Muscle layer of colon (tissue), 2 donors: Measurements from ENCODE around the gene ATP2A1.
"Not testable (repeated sequence)": the region's sequence is repeated elsewhere in the genome, so short reads cannot be mapped to it uniquely, and the experiment has no call there.

Experiments used
- H3K27ac ChIP-seq: one replicate; pipeline ENCODE4 v1.7.0; 2013; ENCODE audit warnings: low read depth, mild to moderate bottlenecking, low read length, moderate library complexity
- H3K27me3 ChIP-seq, 2 donors: one replicate each; pipeline ENCODE4 v1.7.0; 2013; ENCODE audit warnings: low read length in 2 of 2, mild to moderate bottlenecking in 2 of 2; ENCODE audit not compliant: insufficient read depth in 2 of 2, control insufficient read depth in 1 of 2
- H3K36me3 ChIP-seq: one replicate; pipeline ENCODE4 v1.7.0; 2013; ENCODE audit warnings: mild to moderate bottlenecking, low read length; ENCODE audit not compliant: insufficient read depth
- H3K4me1 ChIP-seq: one replicate; pipeline ENCODE4 v1.7.0; 2013; ENCODE audit warnings: mild to moderate bottlenecking, low read length; ENCODE audit not compliant: insufficient read depth
- H3K4me3 ChIP-seq, 2 donors: one replicate each; pipeline ENCODE4 v1.7.0; 2013; ENCODE audit warnings: low read length in 2 of 2, low read depth in 1 of 2, mild to moderate bottlenecking in 1 of 2, moderate library complexity in 1 of 2
- H3K9ac ChIP-seq: one replicate; pipeline ENCODE4 v1.7.0; 2013; ENCODE audit warnings: low read length
- H3K9me3 ChIP-seq: one replicate; pipeline ENCODE4 v1.7.0; 2013; ENCODE audit warnings: mild to moderate bottlenecking, low read length
- donor health status: abdominal sarcoma.
- donor health status: Adenocarcinoma of cecum.

ATP2A1 gene

DNA sequence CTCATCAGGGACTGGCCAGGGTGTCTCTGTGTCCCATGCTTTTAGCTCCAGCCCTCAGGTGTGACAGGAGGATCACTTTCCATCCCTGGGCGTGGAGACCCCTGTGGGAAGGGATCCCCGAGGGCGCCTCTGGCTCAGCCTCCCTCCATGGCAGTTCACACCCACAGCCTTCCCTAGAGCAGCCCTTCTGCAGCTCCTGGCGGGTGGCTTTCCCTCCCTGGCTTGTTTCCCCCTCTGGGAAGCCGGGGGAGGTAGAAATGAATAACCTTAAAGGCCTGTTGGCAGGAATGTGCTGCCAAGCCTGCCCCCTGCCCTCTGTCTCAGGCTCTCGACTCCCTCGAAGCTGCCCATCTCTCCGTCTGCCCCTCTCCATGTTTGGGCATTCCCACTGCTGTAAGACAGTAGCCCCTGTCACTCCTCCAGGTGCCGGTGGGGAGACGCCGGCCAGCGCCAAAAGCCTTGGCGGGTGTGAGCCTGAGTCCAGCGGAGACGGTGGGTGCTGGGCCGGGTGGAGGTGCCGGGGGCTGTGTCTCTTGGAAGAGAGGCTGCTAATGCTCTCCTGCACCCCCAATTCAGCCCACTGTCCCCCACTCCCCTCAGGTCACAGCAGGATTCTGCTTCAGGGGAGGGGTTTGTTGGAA lies 2.1 kb upstream of the ATP2A1 start:
- no peaks in the 10 kb centered on the region for H3K9me3 ChIP-seq
- peaks cover 12% of the 10 kb centered on the region for H3K36me3 ChIP-seq
- H3K27ac ChIP-seq = no peak overlapping the region
- peaks cover 0 to 12% of the 10 kb centered on the region in 2 donors for H3K27me3 ChIP-seq
- H3K4me1 ChIP-seq = peaks cover 15% of the 10 kb centered on the region
- no peak overlapping the region for H3K9ac ChIP-seq
- H3K4me3 ChIP-seq = no peak overlapping the region

DNA sequence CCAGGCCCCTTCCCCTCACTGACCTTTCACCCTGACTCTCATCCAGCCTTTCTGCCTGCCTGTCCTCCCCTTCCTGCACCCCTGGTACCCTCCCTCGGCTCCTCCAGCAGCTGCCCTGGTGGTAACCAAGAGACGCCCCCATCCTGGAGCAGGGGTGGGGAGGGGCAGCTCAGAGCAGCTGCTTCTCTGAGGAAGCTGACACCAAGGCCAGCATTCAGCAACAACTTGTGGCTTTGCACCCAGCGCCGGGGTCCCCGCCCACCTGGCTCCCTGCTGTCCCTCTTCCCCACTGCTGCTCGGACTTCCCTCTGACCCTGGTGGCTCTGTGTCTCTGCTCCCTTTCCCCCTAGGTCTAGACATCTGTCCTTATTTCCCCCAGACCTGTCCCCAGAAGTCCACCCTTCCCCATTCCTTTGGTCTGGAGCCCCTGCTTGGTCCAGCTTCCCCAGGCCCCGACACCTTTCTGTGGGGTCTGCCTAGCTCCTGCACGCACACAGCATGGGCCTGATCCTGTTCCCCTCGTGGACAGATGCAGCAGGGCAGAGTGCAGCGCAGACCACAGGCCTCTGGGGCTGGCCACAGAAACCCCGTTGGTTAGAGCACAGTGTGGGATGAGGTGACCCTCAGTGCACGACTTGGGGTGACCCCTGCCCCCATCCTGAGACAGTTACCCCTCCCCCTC lies 1.2 kb upstream of the ATP2A1 start:
- H3K9ac ChIP-seq = no peak overlapping the region
- H3K4me1 ChIP-seq = peaks cover 15% of the 10 kb centered on the region
- H3K9me3 ChIP-seq = no peaks in the 10 kb centered on the region
- no peak overlapping the region for H3K27ac ChIP-seq
- H3K4me3 ChIP-seq = no peak overlapping the region
- peaks cover 3% of the 10 kb centered on the region for H3K36me3 ChIP-seq
- H3K27me3 ChIP-seq = peaks cover 0 to 12% of the 10 kb centered on the region in 2 donors

DNA sequence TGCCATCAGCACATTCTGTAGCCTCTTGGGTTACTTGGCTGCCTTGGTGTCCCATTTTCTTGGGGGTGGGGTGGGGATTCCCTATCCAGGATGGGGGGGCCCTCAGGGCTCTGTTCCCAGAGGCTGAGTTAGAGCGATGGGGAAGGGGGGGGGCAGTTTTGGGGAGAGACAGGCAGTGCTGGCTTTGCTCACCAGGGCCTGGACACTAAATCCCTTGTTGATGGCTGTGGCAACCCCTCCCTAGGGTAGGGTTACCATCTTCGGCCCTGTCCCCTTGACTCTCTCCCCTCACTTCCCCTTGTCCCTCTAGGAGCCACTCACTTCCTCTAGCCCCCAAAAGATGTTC lies 660 bp upstream of the ATP2A1 start:
- Histone ChIP-seq H3K27me3 (peaks cover 0 to 16% of the 10 kb centered on the region in 2 donors), H3K27ac (no peak overlapping the region), H3K4me3 (no peak overlapping the region), H3K4me1 (peaks cover 15% of the 10 kb centered on the region), H3K36me3 (peaks cover 3% of the 10 kb centered on the region), H3K9me3 (no peaks in the 10 kb centered on the region), H3K9ac (no peak overlapping the region)

DNA sequence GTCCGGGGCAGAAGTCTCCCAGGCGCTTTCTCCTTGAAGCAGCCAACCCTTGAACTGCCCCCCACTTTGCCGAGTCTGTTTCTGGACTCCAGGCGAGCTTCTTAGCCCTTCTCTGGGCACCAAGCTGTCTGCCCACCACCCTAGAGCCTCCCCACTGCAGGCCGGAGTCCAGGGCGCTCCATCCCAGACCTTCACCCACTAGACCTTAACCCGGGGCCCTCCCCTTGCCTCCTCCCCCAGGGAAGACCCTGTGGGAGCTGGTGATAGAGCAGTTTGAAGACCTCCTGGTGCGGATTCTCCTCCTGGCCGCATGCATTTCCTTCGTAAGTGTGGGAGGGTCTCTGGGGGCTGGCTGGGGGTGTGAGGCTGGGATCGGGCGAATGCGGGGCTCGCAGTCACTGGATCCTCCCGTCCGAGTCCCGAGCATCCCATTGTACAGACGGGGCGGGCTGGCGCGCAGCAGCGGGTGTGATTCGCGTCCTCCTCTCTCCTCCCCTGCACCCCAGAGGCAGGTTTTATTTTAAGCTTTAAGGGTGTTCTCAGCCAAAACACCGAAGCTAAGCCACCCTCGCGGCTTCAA lies 1.1 kb downstream of the ATP2A1 start:
- peaks cover 15% of the 10 kb centered on the region for H3K4me1 ChIP-seq
- peak overlapping the region; percentile 21 for H3K27ac ChIP-seq
- H3K4me3 ChIP-seq = peak overlapping the region; percentile 42 to 83
- H3K27me3 ChIP-seq = peaks cover 0 to 16% of the 10 kb centered on the region in 2 donors
- H3K36me3 ChIP-seq = peaks cover under 1% of the 10 kb centered on the region
- no peaks in the 10 kb centered on the region for H3K9me3 ChIP-seq
- H3K9ac ChIP-seq = peak overlapping the region; percentile 49

DNA sequence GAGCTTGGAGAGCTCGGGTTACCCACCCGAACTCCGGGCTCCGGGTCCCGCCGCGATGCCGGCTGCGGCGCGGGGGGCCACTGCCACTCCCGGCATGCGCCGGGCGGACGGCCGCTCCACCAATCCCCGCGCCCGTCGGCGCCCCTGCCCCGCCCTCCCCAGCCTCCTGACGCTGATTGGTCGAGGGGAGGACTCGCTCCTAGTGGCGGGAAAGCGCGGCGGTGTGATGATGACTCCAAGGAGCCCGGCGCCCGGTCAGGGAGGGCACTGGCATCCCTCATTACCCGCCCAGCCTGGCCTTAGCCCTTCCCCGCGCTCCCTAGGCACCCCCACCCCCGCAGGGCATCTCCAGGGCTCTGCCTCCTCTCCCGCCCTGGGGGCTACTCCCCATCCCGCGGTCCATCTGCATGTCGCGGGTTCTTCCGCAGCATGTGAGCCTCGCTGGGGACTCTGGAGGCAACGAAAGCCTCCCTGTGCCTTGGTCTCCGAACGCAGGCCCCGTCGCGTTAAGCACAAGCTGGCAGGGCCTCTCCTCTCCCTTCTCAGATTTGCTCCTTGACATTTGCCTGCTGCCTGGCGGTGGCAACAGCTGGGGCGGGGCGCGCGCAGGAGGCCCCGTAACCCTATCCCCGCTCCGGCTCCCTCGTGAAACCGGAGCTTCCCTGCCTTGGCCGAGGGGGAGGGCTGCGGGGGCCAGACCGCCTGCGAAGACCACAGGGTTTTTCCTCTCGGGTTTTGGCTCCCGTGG lies 1.7 kb downstream of the ATP2A1 start:
- Histone ChIP-seq H3K9ac (peak overlapping the region; percentile 49), H3K9me3 (no peaks in the 10 kb centered on the region), H3K36me3 (no peaks in the 10 kb centered on the region), H3K4me1 (peaks cover 15% of the 10 kb centered on the region), H3K4me3 (peak overlapping the region; percentile 42 to 83), H3K27ac (peak overlapping the region; percentile 21), H3K27me3 (peaks cover 0 to 16% of the 10 kb centered on the region in 2 donors)

DNA sequence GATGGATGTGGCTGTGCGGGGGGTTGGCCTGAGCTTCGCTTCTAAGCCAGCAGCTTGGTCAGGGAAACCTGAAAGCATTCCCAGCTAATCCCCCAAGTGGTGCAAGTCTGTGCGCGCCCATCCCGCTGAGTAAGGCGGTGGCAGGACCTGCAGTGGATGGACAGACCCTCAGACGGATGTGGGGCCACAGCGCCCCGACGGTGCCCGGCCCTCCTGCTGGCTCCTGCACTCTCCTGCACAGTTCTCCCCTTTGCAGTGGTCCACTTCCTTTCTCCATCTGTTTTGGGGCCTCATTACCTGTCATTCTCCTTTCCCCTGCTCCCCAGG lies 2.3 kb downstream of the ATP2A1 start:
- H3K4me3 ChIP-seq = peak overlapping the region in 1 of 2 donors; percentile 83
- H3K27ac ChIP-seq = no peak overlapping the region
- H3K9me3 ChIP-seq = no peaks in the 10 kb centered on the region
- H3K9ac ChIP-seq = no peak overlapping the region
- peaks cover 0 to 16% of the 10 kb centered on the region in 2 donors for H3K27me3 ChIP-seq
- peaks cover 15% of the 10 kb centered on the region for H3K4me1 ChIP-seq
- no peaks in the 10 kb centered on the region for H3K36me3 ChIP-seq

DNA sequence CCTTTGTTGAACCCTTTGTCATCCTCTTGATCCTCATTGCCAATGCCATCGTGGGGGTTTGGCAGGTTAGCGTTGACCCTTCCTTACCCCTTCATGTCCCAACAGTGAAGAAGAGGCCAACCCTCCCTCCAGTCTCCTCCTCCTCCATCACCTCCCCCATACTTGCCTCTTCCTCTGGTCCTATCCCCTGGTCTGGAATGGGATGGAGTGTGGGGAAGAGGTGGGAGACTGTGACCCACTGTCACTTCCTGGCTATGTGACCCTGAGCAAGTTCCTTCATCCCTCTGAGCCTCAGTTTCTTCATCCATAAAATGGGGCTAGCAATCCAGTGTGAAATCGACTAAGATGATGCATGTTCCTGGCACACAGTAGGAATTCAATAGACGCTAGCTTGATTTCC lies 2.7 kb downstream of the ATP2A1 start:
- Histone ChIP-seq H3K27ac (no peak overlapping the region), H3K4me1 (peaks cover 15% of the 10 kb centered on the region), H3K36me3 (no peaks in the 10 kb centered on the region), H3K4me3 (no peak overlapping the region), H3K9ac (no peak overlapping the region), H3K9me3 (no peaks in the 10 kb centered on the region), H3K27me3 (peaks cover 0 to 16% of the 10 kb centered on the region in 2 donors)

DNA sequence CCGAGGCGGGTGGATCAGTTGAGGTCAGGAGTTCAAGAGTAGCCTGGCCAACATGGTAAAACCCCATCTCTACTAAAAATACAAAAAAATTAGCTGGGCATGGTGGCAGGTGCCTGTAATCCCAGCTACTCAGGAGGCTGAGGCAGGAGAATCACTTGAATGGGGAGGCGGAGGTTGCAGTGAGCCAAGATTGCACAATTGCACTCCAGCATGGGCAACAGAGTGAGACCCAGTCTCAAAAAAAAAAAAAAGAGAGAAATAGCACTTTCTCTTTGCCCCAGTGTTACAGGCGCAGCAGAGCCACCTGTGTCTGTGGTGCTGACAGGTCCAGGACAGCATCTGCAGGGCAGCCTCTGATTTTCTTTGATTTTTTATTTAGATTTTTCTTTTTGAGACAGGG lies 3.3 kb downstream of the ATP2A1 start:
- not testable (repeated sequence) for H3K36me3 ChIP-seq, H3K9ac ChIP-seq, H3K9me3 ChIP-seq, H3K27ac ChIP-seq, H3K4me3 ChIP-seq
- Histone ChIP-seq H3K27me3 (peaks cover 0 to 16% of the 10 kb centered on the region in 2 donors), H3K4me1 (peaks cover 15% of the 10 kb centered on the region)

DNA sequence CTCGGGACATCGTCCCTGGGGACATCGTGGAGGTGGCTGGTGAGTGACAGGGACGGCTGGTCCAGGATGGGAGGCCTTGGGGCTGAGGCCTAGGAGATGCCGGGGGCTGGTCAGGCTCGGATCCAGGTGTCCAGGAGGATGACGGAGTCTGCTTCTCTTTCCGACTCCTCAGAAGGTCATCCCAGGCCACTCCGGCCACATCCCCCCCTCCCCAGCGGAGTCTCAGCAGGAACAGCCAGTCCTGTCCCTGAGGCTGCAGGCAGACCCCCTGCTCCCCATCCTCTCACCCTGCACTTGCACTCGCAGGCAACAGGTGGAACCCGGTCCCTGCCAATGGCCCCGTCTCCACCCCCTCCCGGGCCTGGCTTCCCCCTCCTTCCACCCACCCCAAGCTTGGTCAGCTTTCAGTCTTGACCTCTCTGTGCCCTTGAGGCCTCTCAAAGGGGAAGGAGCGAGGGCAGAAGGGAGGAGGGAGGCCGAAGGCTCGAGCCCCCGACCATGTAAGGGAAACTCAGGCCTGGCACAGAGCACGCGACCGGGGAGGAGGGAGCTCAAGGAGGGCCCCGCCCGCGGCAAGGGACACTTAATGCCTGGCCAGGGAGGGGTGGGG lies 4.4 kb downstream of the ATP2A1 start:
- H3K4me3 ChIP-seq = no peak overlapping the region
- no peaks in the 10 kb centered on the region for H3K9me3 ChIP-seq
- H3K27me3 ChIP-seq = peaks cover 0 to 16% of the 10 kb centered on the region in 2 donors
- peaks cover 15% of the 10 kb centered on the region for H3K4me1 ChIP-seq
- no peak overlapping the region for H3K27ac ChIP-seq
- H3K36me3 ChIP-seq = no peaks in the 10 kb centered on the region
- H3K9ac ChIP-seq = no peak overlapping the region

DNA sequence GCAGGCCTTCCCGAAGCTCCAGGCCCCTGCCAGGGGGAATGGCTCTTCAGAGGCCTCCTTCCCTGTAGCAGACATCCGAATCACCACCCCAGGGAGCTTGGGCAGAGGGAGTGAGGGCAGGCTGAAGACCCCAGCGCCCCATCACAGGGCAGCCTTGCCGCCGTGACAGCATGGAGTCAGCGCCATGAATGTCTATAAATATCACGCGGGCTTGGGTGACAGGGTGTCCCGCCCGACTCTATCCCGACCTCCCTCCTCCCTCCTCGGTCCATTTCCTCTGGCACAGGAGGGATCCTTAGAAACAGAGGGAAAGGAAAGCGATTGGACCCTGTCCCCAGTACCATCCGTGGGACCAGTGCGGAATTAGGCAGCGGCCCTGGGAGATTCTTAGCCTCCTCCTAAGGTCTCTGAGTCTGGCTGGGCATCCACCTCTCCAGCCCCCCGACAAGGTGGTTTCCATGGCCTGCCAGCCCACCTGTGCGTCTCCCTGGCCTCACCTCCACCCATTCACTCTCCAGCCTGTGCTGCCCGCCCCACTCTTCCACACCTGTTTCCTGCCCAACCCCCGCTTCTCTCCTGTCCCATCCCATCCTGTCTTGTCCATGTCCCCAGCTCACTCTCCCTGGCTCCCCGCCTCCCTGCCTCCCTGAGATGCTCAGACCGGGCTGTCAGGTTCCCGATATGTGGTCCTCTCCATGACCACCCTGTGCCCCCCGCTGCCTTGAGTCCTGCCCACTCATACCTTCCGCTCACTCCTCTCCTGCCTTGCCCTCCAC lies 5.1 kb downstream of the ATP2A1 start:
- H3K9me3 ChIP-seq = no peaks in the 10 kb centered on the region
- H3K27ac ChIP-seq = no peak overlapping the region
- peaks cover 0 to 16% of the 10 kb centered on the region in 2 donors for H3K27me3 ChIP-seq
- no peak overlapping the region for H3K9ac ChIP-seq
- H3K36me3 ChIP-seq = no peaks in the 10 kb centered on the region
- H3K4me3 ChIP-seq = no peak overlapping the region
- peaks cover 15% of the 10 kb centered on the region for H3K4me1 ChIP-seq
